ENCODE data around the gene PLD4.

PLD4 gene

DNA sequence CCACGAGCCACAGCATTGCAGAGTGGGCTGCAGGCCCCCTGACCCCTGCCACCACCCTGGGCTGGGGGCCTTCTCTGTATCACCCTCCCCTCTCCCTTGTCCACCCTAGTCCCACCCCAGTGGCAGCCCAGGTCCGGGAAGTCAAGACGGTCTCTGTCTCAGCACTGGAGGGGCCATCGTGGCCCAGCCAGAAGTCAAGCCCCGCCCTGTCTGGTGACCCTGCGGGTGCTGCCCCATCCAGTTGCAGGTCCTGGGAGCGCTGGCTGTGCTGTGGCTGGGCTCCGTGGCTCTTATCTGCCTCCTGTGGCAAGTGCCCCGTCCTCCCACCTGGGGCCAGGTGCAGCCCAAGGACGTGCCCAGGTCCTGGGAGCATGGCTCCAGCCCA is 2.7 kb downstream of the PLD4 start:
- H3K36me3 ChIP-seq (ENCODE audit: control insufficient read depth, low read length), result no peaks in the 10 kb centered on the region
- peak overlapping the region; percentile 74 for H3K4me3 ChIP-seq (ENCODE audit: low read length)
- H3K4me2 ChIP-seq (ENCODE audit: low read length), result peak overlapping the region; percentile 97
- no peak for TF ChIP-seq EZH2phosphoT487 (IDR thresholded peaks at IDR 0.05; ENCODE audit: borderline replicate concordance, low read length)
- TF ChIP-seq, protein P1, sequence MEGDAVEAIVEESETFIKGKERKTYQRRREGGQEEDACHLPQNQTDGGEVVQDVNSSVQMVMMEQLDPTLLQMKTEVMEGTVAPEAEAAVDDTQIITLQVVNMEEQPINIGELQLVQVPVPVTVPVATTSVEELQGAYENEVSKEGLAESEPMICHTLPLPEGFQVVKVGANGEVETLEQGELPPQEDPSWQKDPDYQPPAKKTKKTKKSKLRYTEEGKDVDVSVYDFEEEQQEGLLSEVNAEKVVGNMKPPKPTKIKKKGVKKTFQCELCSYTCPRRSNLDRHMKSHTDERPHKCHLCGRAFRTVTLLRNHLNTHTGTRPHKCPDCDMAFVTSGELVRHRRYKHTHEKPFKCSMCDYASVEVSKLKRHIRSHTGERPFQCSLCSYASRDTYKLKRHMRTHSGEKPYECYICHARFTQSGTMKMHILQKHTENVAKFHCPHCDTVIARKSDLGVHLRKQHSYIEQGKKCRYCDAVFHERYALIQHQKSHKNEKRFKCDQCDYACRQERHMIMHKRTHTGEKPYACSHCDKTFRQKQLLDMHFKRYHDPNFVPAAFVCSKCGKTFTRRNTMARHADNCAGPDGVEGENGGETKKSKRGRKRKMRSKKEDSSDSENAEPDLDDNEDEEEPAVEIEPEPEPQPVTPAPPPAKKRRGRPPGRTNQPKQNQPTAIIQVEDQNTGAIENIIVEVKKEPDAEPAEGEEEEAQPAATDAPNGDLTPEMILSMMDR (IDR thresholded peaks at IDR 0.05; ENCODE audit: low read depth, low read length, poor library complexity, severe bottlenecking), result no peak
- peaks cover 56% of the 10 kb centered on the region for H3K4me1 ChIP-seq (ENCODE audit: control insufficient read depth, low read length)
- H3K9me3 ChIP-seq (ENCODE audit: control insufficient read depth, insufficient read depth, low read length), result peaks cover 7% of the 10 kb centered on the region; the same call in 1 of the 2 replicates
- 0 out of 2 replicates have a peak, but pooled peaks cover 4% of the 10 kb centered on the region for H3K79me2 ChIP-seq (ENCODE audit: control insufficient read depth, low read length)
- H3K9me2 ChIP-seq (replicated peaks; ENCODE audit: control insufficient read depth, low read length), result no peaks in the 10 kb centered on the region
- no peak overlapping the region for H3K27ac ChIP-seq (ENCODE audit: low read depth, low read length)
- H4K20me1 ChIP-seq (ENCODE audit: control insufficient read depth, insufficient read depth, low read depth, low read length), result no peaks in the 10 kb centered on the region
- no peaks in the 10 kb centered on the region for H3K27me3 ChIP-seq (ENCODE audit: control insufficient read depth, low read length)
- peaks cover 13% of the 10 kb centered on the region for H3F3A ChIP-seq (ENCODE audit: control insufficient read depth, insufficient read depth)

- H3K9me3 ChIP-seq (ENCODE audit: control insufficient read depth, insufficient read depth, low read length), result peaks cover 7% of the 10 kb centered on the region; the same call in 1 of the 2 replicates
- H3K4me2 ChIP-seq (ENCODE audit: low read length), result peak overlapping the region; percentile 97
- no peaks in the 10 kb centered on the region for H3K27me3 ChIP-seq (ENCODE audit: control insufficient read depth, low read length)
- no peaks in the 10 kb centered on the region for H4K20me1 ChIP-seq (ENCODE audit: control insufficient read depth, insufficient read depth, low read depth, low read length)
- no peak for TF ChIP-seq EZH2phosphoT487 (IDR thresholded peaks at IDR 0.05; ENCODE audit: borderline replicate concordance, low read length)
- TF ChIP-seq, protein P1 (IDR thresholded peaks at IDR 0.05; ENCODE audit: low read depth, low read length, poor library complexity, severe bottlenecking), result peak; percentile 25
- H3K79me2 ChIP-seq (ENCODE audit: control insufficient read depth, low read length), result 0 out of 2 replicates have a peak, but pooled peaks cover 4% of the 10 kb centered on the region
- H3F3A ChIP-seq (ENCODE audit: control insufficient read depth, insufficient read depth), result peaks cover 13% of the 10 kb centered on the region
- H3K4me1 ChIP-seq (ENCODE audit: control insufficient read depth, low read length), result peaks cover 51% of the 10 kb centered on the region
- no peak overlapping the region for H3K27ac ChIP-seq (ENCODE audit: low read depth, low read length)
- no peaks in the 10 kb centered on the region for H3K9me2 ChIP-seq (replicated peaks; ENCODE audit: control insufficient read depth, low read length)
- H3K4me3 ChIP-seq (ENCODE audit: low read length), result no peak overlapping the region
- no peaks in the 10 kb centered on the region for H3K36me3 ChIP-seq (ENCODE audit: control insufficient read depth, low read length)
Observed at GRCh38 chr14:104927901-104928300, 3.2 kb downstream of the PLD4 start.

DNA sequence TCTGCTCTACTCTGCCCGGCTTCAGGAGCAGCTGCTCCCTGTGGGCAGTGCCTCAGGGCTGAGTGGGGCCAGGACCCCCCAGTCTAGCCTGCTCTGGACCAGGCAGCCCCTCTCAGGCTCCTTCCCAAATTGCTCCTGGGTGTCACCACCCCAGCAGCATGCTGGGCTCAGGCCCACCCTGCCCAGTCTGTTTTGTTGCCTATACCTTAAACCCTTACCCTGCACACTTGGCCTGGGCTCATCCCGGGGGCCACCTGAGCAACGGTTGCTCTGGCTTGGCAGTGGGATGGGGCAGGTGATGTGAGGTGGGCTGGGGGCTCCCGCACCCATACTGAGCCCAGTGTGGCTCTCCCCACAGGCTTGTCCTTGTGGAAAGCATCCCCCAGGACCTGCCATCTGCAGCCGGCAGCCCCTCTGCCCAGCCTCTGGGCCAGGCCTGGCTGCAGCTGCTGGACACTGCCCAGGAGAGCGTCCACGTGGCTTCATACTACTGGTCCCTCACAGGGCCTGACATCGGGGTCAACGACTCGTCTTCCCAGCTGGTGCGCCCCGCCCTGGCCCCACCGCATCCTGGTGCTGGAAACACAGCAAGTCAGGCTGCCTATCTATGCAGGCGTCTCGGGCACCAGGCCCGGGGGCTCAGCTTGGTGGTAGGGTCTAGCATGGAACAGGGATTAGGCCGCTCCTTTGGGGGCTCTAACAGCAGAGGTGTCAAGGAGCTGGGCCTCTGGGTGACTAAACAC is 3.9 kb downstream of the PLD4 start:
- H3K4me3 ChIP-seq (ENCODE audit: low read length), result no peak overlapping the region
- no peak overlapping the region for H3K4me2 ChIP-seq (ENCODE audit: low read length)
- H3K9me2 ChIP-seq (replicated peaks; ENCODE audit: control insufficient read depth, low read length), result no peaks in the 10 kb centered on the region
- peaks cover 7% of the 10 kb centered on the region; the same call in 1 of the 2 replicates for H3K9me3 ChIP-seq (ENCODE audit: control insufficient read depth, insufficient read depth, low read length)
- 0 out of 2 replicates have a peak, but pooled peaks cover 4% of the 10 kb centered on the region for H3K79me2 ChIP-seq (ENCODE audit: control insufficient read depth, low read length)
- peaks cover 13% of the 10 kb centered on the region for H3F3A ChIP-seq (ENCODE audit: control insufficient read depth, insufficient read depth)
- no peaks in the 10 kb centered on the region for H4K20me1 ChIP-seq (ENCODE audit: control insufficient read depth, insufficient read depth, low read depth, low read length)
- no peaks in the 10 kb centered on the region for H3K27me3 ChIP-seq (ENCODE audit: control insufficient read depth, low read length)
- TF ChIP-seq EZH2phosphoT487 (IDR thresholded peaks at IDR 0.05; ENCODE audit: borderline replicate concordance, low read length), result no peak
- TF ChIP-seq, protein P1 (IDR thresholded peaks at IDR 0.05; ENCODE audit: low read depth, low read length, poor library complexity, severe bottlenecking), result no peak
- no peaks in the 10 kb centered on the region for H3K36me3 ChIP-seq (ENCODE audit: control insufficient read depth, low read length)
- H3K4me1 ChIP-seq (ENCODE audit: control insufficient read depth, low read length), result peaks cover 48% of the 10 kb centered on the region
- H3K27ac ChIP-seq (ENCODE audit: low read depth, low read length), result no peak overlapping the region
